Fibroblast of skin of left biceps (primary cell): ENCODE measurements around the gene ADAMTS2.

Experiments
- DNase-seq, 2 experiments: peaks; one replicate each; pipeline ENCODE4 v3.0.0-alpha.2; 2013; ENCODE audit warnings: low read depth in 2 of 2

The ADAMTS2 gene

GRCh38 chr5:179161901-179162300 lies 183.4 kb downstream of the ADAMTS2 start:
- no peak for DNase-seq

GRCh38 chr5:179160584-179160983 lies 184.7 kb downstream of the ADAMTS2 start:
- DNase-seq, result no peak

- no peak for DNase-seq
Observed at GRCh38 chr5:179158556-179158955, 186.7 kb downstream of the ADAMTS2 start.

- DNase-seq, result no peak
Observed at GRCh38 chr5:179154991-179155955, 190.0 kb downstream of the ADAMTS2 start.

GRCh38 chr5:179154346-179154990 lies 190.8 kb downstream of the ADAMTS2 start:
- DNase-seq, result no peak

GRCh38 chr5:179153921-179154345 lies 191.3 kb downstream of the ADAMTS2 start:
- DNase-seq, result no peak

GRCh38 chr5:179153341-179153901 lies 191.8 kb downstream of the ADAMTS2 start:
- DNase-seq, result no peak

- no peak for DNase-seq
Observed at GRCh38 chr5:179152941-179153340, 192.3 kb downstream of the ADAMTS2 start.

GRCh38 chr5:179152144-179152895 lies 192.9 kb downstream of the ADAMTS2 start:
- DNase-seq, result no peak

GRCh38 chr5:179151286-179152118 lies 193.8 kb downstream of the ADAMTS2 start:
- no peak for DNase-seq

- DNase-seq, result no peak
Observed at GRCh38 chr5:179150011-179150410, 195.2 kb downstream of the ADAMTS2 start.

- DNase-seq, result no peak
Observed at GRCh38 chr5:179149278-179149677, 196.0 kb downstream of the ADAMTS2 start.

- DNase-seq, result no peak
Observed at GRCh38 chr5:179148703-179149170, 196.5 kb downstream of the ADAMTS2 start.

GRCh38 chr5:179147991-179148702 lies 197.1 kb downstream of the ADAMTS2 start:
- DNase-seq, result no peak

GRCh38 chr5:179146277-179146676 lies 199.0 kb downstream of the ADAMTS2 start:
- DNase-seq, result no peak

- no peak for DNase-seq
Observed at GRCh38 chr5:179143446-179143845, 201.8 kb downstream of the ADAMTS2 start.

- DNase-seq, result no peak
Observed at GRCh38 chr5:179142434-179143198, 202.6 kb downstream of the ADAMTS2 start.

GRCh38 chr5:179141867-179142266 lies 203.4 kb downstream of the ADAMTS2 start:
- no peak for DNase-seq

GRCh38 chr5:179140293-179140692 lies 205.0 kb downstream of the ADAMTS2 start:
- DNase-seq, result no peak

GRCh38 chr5:179139936-179140235 lies 205.4 kb downstream of the ADAMTS2 start:
- no peak for DNase-seq
